ENCODE results near the gene VAMP1. TPM values are rescaled to one million over a fixed set of nuclear protein-coding genes. Genes with fewer than 3 reads are reported as not detected.
"Not testable (repeated sequence)": the region's sequence is repeated elsewhere in the genome, so short reads cannot be mapped to it uniquely, and the experiment has no call there.

Gene VAMP1
- total and polyA plus RNA-seq, 2 of the 4 experiments (the other 2 are of a cell fraction), result 7.2 to 21.9 TPM

DNA sequence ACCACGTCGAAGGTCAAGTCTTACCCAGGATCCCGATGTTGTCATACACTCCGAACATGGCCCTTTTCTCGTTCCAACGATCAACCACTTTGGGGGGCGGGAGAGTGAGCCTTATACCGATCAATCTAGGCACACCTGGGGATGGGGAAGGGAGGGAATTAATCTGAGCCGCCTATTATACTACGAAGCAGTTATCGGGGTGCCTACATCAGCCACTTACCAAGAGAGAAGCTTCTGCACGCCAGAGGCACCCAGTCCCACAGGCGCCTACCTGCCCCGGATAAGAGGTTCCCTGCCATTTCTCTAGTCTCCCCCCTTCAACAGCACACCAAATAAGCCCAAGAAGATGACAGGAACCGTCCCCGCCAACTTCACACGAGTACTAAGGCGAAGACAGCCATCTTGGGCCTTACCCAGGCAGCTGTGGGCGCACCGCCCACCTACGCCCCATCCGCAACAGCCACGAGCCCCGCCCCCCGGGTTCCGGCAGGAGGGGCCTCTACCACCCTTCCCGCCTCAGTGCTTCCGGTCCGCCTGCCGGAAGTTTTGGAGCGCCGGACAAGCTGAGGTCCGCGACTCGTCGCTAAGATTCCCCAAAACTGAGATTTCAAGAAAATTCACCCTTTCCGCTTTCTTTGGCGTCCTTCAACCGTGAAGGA lies 22.5 kb upstream of the VAMP1 start, which contains the start of gene MRPL51:
Gene MRPL51 (minus strand): TSS at position 425 of the 659 bp plus-strand sequence. CDS start 126 bp downstream, at position 299.
- Histone ChIP-seq H4K20me1 (ENCODE audit: insufficient read depth, low read length) (peaks cover 4% of the 10 kb centered on the region), H3K36me3 (ENCODE audit: control insufficient read depth, insufficient read depth, low read length) (no peaks in the 10 kb centered on the region; the same call in 1 of the 2 replicates), H3K4me1 (ENCODE audit: control insufficient read depth, insufficient read depth, low read length) (no peaks in the 10 kb centered on the region; the same call in 1 of the 2 replicates)

GRCh38 chr12:6490673-6491072 lies 20.2 kb upstream of the VAMP1 start:
- H3K27me3 ChIP-seq (ENCODE audit: control insufficient read depth, insufficient read depth, low read length); POLR2A ChIA-PET (ENCODE audit: unreplicated experiment); H3K4me3 ChIP-seq (ENCODE audit: insufficient read depth, low read depth, low read length); H3K9ac ChIP-seq (ENCODE audit: low read depth, low read length); H3K4ac ChIP-seq (ENCODE audit: low read depth, low read length); H4K20me1 ChIP-seq (ENCODE audit: insufficient read depth, low read length); in situ Hi-C loops (cut with MboI; ENCODE audit: low sequenced_read_pairs); DNase-seq; H3K36me3 ChIP-seq (ENCODE audit: control insufficient read depth, insufficient read depth, low read length); H3K56ac ChIP-seq (ENCODE audit: extremely low read depth, insufficient read depth, low read length); H3K14ac ChIP-seq (replicated peaks; ENCODE audit: low read depth, low read length); H2BK20ac ChIP-seq (ENCODE audit: low read depth, low read length); H2AFZ ChIP-seq (replicated peaks; ENCODE audit: low read length, poor library complexity); H3K4me1 ChIP-seq (ENCODE audit: control insufficient read depth, insufficient read depth, low read length); H3K18ac ChIP-seq (ENCODE audit: low read depth, low read length); H3K27ac ChIP-seq (ENCODE audit: insufficient read depth, low read length); dilution Hi-C loops (cut with HindIII; ENCODE audit: low sequenced_read_pairs, unreplicated experiment); CTCF ChIA-PET; H4K91ac ChIP-seq (ENCODE audit: insufficient read depth, low read depth, low read length); BruUV-seq (replicated peaks); H2BK120ac ChIP-seq (ENCODE audit: low read depth, low read length); H3K23ac ChIP-seq (ENCODE audit: low read depth, low read length); H3K4me2 ChIP-seq (ENCODE audit: low read depth, low read length); intact Hi-C loops (cut with micrococcal nuclease); H4K8ac ChIP-seq (ENCODE audit: low read depth in 2 of 2, low read length in 2 of 2); ATAC-seq (ENCODE audit: low read depth); H3K9me1 ChIP-seq (ENCODE audit: insufficient read depth, low read length); H2AK9ac ChIP-seq (replicated peaks; ENCODE audit: low read depth, low read length, poor library complexity); H2BK5ac ChIP-seq (ENCODE audit: low read depth, low read length, poor library complexity, severe bottlenecking); H3K9me3 ChIP-seq (ENCODE audit: control insufficient read depth, insufficient read depth, low read length); H4K5ac ChIP-seq (ENCODE audit: low read depth, low read length); H2BK15ac ChIP-seq (ENCODE audit: low read depth, low read length); H2AK5ac ChIP-seq (ENCODE audit: low read depth, low read length): not testable (repeated sequence)
- peaks cover 26 to 31% of the 10 kb centered on the region in 2 experiments for H3K79me1 ChIP-seq (ENCODE audit: low read depth in 1 of 2, low read length in 2 of 2)
- WGBS, 2 experiments (ENCODE audit: extremely low coverage in 2 of 2, insufficient read length in 1 of 2), result no CpG with 5 or more reads among the region's 1 CpG

More for the DNA sequence above, 22.5 kb upstream of the VAMP1 start, which contains the start of gene MRPL51:
- Histone ChIP-seq H3K4ac (ENCODE audit: low read depth, low read length) (peak within 1 kb of the TSS; percentile 96), H4K8ac (ENCODE audit: low read depth in 2 of 2, low read length in 2 of 2) (peak within 1 kb of the TSS; percentile 90 to 99), H2BK5ac (ENCODE audit: low read depth, low read length, poor library complexity, severe bottlenecking) (peak within 1 kb of the TSS; percentile 90), H3K27ac (ENCODE audit: insufficient read depth, low read length) (peak within 1 kb of the TSS; percentile 94), H3K18ac (ENCODE audit: low read depth, low read length) (peak within 1 kb of the TSS; percentile 73), H4K91ac (ENCODE audit: insufficient read depth, low read depth, low read length) (peak within 1 kb of the TSS; percentile 93), H3K79me1 (ENCODE audit: low read depth in 1 of 2, low read length in 2 of 2) (peaks cover 33 to 45% of the 10 kb centered on the region in 2 experiments), H2BK20ac (ENCODE audit: low read depth, low read length) (peak within 1 kb of the TSS; percentile 7; the same call in 1 of the 2 replicates), H2AFZ (replicated peaks; ENCODE audit: low read length, poor library complexity) (peak within 1 kb of the TSS; percentile 94), H3K4me2 (ENCODE audit: low read depth, low read length) (peak within 1 kb of the TSS; percentile 97), H3K27me3 (ENCODE audit: control insufficient read depth, insufficient read depth, low read length) (no peaks in the 10 kb centered on the region), H3K14ac (replicated peaks; ENCODE audit: low read depth, low read length) (peak within 1 kb of the TSS; percentile 97), H2BK15ac (ENCODE audit: low read depth, low read length) (peak within 1 kb of the TSS; percentile 79; the same call in 2 of the 3 replicates), H3K9me3 (ENCODE audit: control insufficient read depth, insufficient read depth, low read length) (no peaks in the 10 kb centered on the region), H3K9ac (ENCODE audit: low read depth, low read length) (peak within 1 kb of the TSS; percentile 95), H2AK9ac (replicated peaks; ENCODE audit: low read depth, low read length, poor library complexity) (peak within 1 kb of the TSS; percentile 93), H3K23ac (ENCODE audit: low read depth, low read length) (peak within 1 kb of the TSS; percentile 94), H3K9me1 (ENCODE audit: insufficient read depth, low read length) (peaks cover 8% of the 10 kb centered on the region), H3K4me3 (ENCODE audit: insufficient read depth, low read depth, low read length) (peak within 1 kb of the TSS; percentile 83), H2AK5ac (ENCODE audit: low read depth, low read length) (peak within 1 kb of the TSS; percentile 99), H3K56ac (ENCODE audit: extremely low read depth, insufficient read depth, low read length) (peak within 1 kb of the TSS; percentile 96), H4K5ac (ENCODE audit: low read depth, low read length) (peak within 1 kb of the TSS; percentile 89), H2BK120ac (ENCODE audit: low read depth, low read length) (peak within 1 kb of the TSS; percentile 67)
- peak; percentile 90 for DNase-seq
- intact Hi-C loops (cut with micrococcal nuclease), result loop anchor here (2.0 kb wide), 1 partner anchor 62 kb away; no protein-coding TSS in a partner anchor
- TSS peak; percentile 100 for BruUV-seq (replicated peaks)
- no CpG with 5 or more reads among the region's 39 CpGs for WGBS, 2 experiments (ENCODE audit: extremely low coverage in 2 of 2, insufficient read length in 1 of 2)
- ChIA-PET POLR2A (ENCODE audit: unreplicated experiment) (interaction anchor here (0.5 to 0.9 kb wide), 3 partner anchors 11 to 41 kb away, joined by 3 to 8 read pairs (median 3); partner anchors contain the start of gene GAPDH), CTCF (interaction anchor here (0.6 to 1.0 kb wide), 2 partner anchors 10 to 43 kb away, joined by 3 read pairs; no protein-coding TSS in a partner anchor)
- dilution Hi-C loops (cut with HindIII; ENCODE audit: low sequenced_read_pairs, unreplicated experiment), result no loop called here
- ATAC-seq (ENCODE audit: low read depth), result peak; percentile 78
- TF ChIP-seq SMC3 (IDR thresholded peaks at IDR 0.05; ENCODE audit: low read depth, low read length) (no peak), MAZ (IDR thresholded peaks at IDR 0.05; ENCODE audit: borderline replicate concordance, low read depth, low read length) (peak; percentile 78; the same call in 1 of the 2 replicates), CHD1 (IDR thresholded peaks at IDR 0.05; ENCODE audit: low read depth, low read length) (no peak), POLR2A (IDR thresholded peaks at IDR 0.05; ENCODE audit: low read depth, low read length) (no peak; the same call in none of the 2 replicates), MAFK (IDR thresholded peaks at IDR 0.05; ENCODE audit: low read depth, low read length) (no peak), MXI1 (IDR thresholded peaks at IDR 0.05; ENCODE audit: borderline replicate concordance, low read depth, low read length) (peak; percentile 49; the same call in 1 of the 2 replicates)
- in situ Hi-C loops (cut with MboI; ENCODE audit: low sequenced_read_pairs), result no loop called here
